ENCODE data around the gene AGO4. TPM values are rescaled to one million over a fixed set of nuclear protein-coding genes. Genes with fewer than 3 reads are reported as not detected.
A peak's percentile ranks its signal among the peaks of the same experiment; 100 is the strongest.
"Not testable (repeated sequence)": the region's sequence is repeated elsewhere in the genome, so short reads cannot be mapped to it uniquely, and the experiment has no call there.

The AGO4 gene
- total RNA-seq, 2 donors from 2014 or later, result 17.6 to 20.5 TPM

GRCh38 chr1:35887508-35887907, 79.7 kb downstream of the AGO4 start:
- H3K9ac ChIP-seq (ENCODE audit: extremely low read depth, low read length, poor library complexity, severe bottlenecking), result no peak overlapping the region
- peak overlapping the region; percentile 97 for H3K27ac ChIP-seq (ENCODE audit: low read depth, low read length)
- peak overlapping the region; percentile 74 for H3K4me3 ChIP-seq (ENCODE audit: low read length)
- H3K27me3 Mint-ChIP-seq (ENCODE audit: insufficient read depth), result no peaks in the 10 kb centered on the region
- H3K4me3 Mint-ChIP-seq, result peak overlapping the region; percentile 48
- TF ChIP-seq CTCF (conservative IDR thresholded peaks at IDR 0.05), result no peak
- peaks cover 33% of the 10 kb centered on the region for H3K36me3 Mint-ChIP-seq (ENCODE audit: low read depth)
- no peak for DNase-seq
- peak overlapping the region; percentile 94 for H3K27ac Mint-ChIP-seq
- H3K9me3 ChIP-seq (ENCODE audit: control insufficient read depth, low read length), result no peaks in the 10 kb centered on the region
- WGBS, 2 experiments (ENCODE audit: insufficient coverage in 1 of 2, insufficient read length in 1 of 2), result 66 to 75% methylated on average over 2 of the region's 2 CpGs
- H3K9me3 Mint-ChIP-seq, result no peaks in the 10 kb centered on the region
- H3K4me1 Mint-ChIP-seq, result peaks cover 37% of the 10 kb centered on the region
- no peaks in the 10 kb centered on the region for H3K27me3 ChIP-seq (ENCODE audit: control insufficient read depth, insufficient read depth, low read length, poor library complexity, severe bottlenecking)
- H3K4me1 ChIP-seq (ENCODE audit: control insufficient read depth, insufficient read depth, low read length), result peaks cover 16% of the 10 kb centered on the region
- H3K36me3 ChIP-seq (ENCODE audit: control insufficient read depth, insufficient read depth, low read length), result peaks cover 34% of the 10 kb centered on the region

- Mint-ChIP-seq H3K4me1 (peaks cover 36% of the 10 kb centered on the region), H3K27ac (no peak overlapping the region), H3K36me3 (ENCODE audit: low read depth) (peaks cover 41% of the 10 kb centered on the region), H3K9me3 (no peaks in the 10 kb centered on the region), H3K27me3 (ENCODE audit: insufficient read depth) (no peaks in the 10 kb centered on the region), H3K4me3 (no peak overlapping the region)
- DNase-seq, result no peak
- Histone ChIP-seq H3K9ac (ENCODE audit: extremely low read depth, low read length, poor library complexity, severe bottlenecking) (no peak overlapping the region), H3K27ac (ENCODE audit: low read depth, low read length) (no peak overlapping the region), H3K9me3 (ENCODE audit: control insufficient read depth, low read length) (no peaks in the 10 kb centered on the region), H3K36me3 (ENCODE audit: control insufficient read depth, insufficient read depth, low read length) (peaks cover 42% of the 10 kb centered on the region), H3K27me3 (ENCODE audit: control insufficient read depth, insufficient read depth, low read length, poor library complexity, severe bottlenecking) (no peaks in the 10 kb centered on the region), H3K4me1 (ENCODE audit: control insufficient read depth, insufficient read depth, low read length) (peaks cover 16% of the 10 kb centered on the region), H3K4me3 (ENCODE audit: low read length) (no peak overlapping the region)
- no peak for TF ChIP-seq CTCF (conservative IDR thresholded peaks at IDR 0.05)
- 93 to 98% methylated on average over 6 to 11 of the region's 11 CpGs for WGBS, 2 experiments (ENCODE audit: insufficient coverage in 1 of 2, insufficient read length in 1 of 2)
Measured at GRCh38 chr1:35888255-35888654, 80.4 kb downstream of the AGO4 start.

- H3K4me3 ChIP-seq (ENCODE audit: low read length), result not testable (repeated sequence)
Measured at GRCh38 chr1:35888981-35889380, 81.2 kb downstream of the AGO4 start.

More at GRCh38 chr1:35888981-35889380, 81.2 kb downstream of the AGO4 start:
- not testable (repeated sequence) for H3K9me3 Mint-ChIP-seq; H3K27ac Mint-ChIP-seq; H3K27me3 Mint-ChIP-seq (ENCODE audit: insufficient read depth); H3K27ac ChIP-seq (ENCODE audit: low read depth, low read length); H3K4me3 Mint-ChIP-seq; H3K27me3 ChIP-seq (ENCODE audit: control insufficient read depth, insufficient read depth, low read length, poor library complexity, severe bottlenecking); DNase-seq; H3K9me3 ChIP-seq (ENCODE audit: control insufficient read depth, low read length); H3K9ac ChIP-seq (ENCODE audit: extremely low read depth, low read length, poor library complexity, severe bottlenecking)
- peaks cover 16% of the 10 kb centered on the region for H3K4me1 ChIP-seq (ENCODE audit: control insufficient read depth, insufficient read depth, low read length)
- peaks cover 48% of the 10 kb centered on the region for H3K36me3 ChIP-seq (ENCODE audit: control insufficient read depth, insufficient read depth, low read length)
- H3K36me3 Mint-ChIP-seq (ENCODE audit: low read depth), result peaks cover 46% of the 10 kb centered on the region
- peaks cover 36% of the 10 kb centered on the region for H3K4me1 Mint-ChIP-seq
- WGBS, 2 experiments (ENCODE audit: insufficient coverage in 1 of 2, insufficient read length in 1 of 2), result 90 to 91% methylated on average over 2 to 3 of the region's 3 CpGs
